Ishikawa (cell line): Measurements from ENCODE around the gene TMSB4Y.

Experiments used
- CEBPB ChIP-seq: IDR thresholded peaks from 2 replicates; pipeline ENCODE4 v1.6.1; 2012
- CREB1 ChIP-seq: IDR thresholded peaks from 2 replicates; pipeline ENCODE4 v1.6.1; 2012; ENCODE audit warnings: low read depth
- EGR1 ChIP-seq: IDR thresholded peaks from 2 replicates; pipeline ENCODE4 v1.6.1; 2012
- EP300 ChIP-seq: IDR thresholded peaks from 2 replicates; pipeline ENCODE4 v1.6.1; 2012; ENCODE audit warnings: borderline replicate concordance
- FOXM1 ChIP-seq: IDR thresholded peaks from 2 replicates; pipeline ENCODE4 v1.6.1; 2012; ENCODE audit warnings: low read depth, borderline replicate concordance
- MAX ChIP-seq: IDR thresholded peaks from 2 replicates; pipeline ENCODE4 v1.6.1; 2012
- NFIC ChIP-seq: IDR thresholded peaks from 2 replicates; pipeline ENCODE4 v1.6.1; 2012
- RAD21 ChIP-seq: IDR thresholded peaks from 2 replicates; pipeline ENCODE4 v1.6.1; 2012; ENCODE audit warnings: low read depth
- REST ChIP-seq: IDR thresholded peaks from 2 replicates; pipeline ENCODE4 v1.6.1; 2012; ENCODE audit warnings: low read depth, mild to moderate bottlenecking
- TAF1 ChIP-seq: IDR thresholded peaks from 2 replicates; pipeline ENCODE4 v1.6.1; 2012; ENCODE audit warnings: low read depth, mild to moderate bottlenecking
- TCF12 ChIP-seq: IDR thresholded peaks from 2 replicates; pipeline ENCODE4 v1.6.1; 2012; ENCODE audit warnings: low read depth
- TEAD4 ChIP-seq: IDR thresholded peaks from 2 replicates; pipeline ENCODE4 v1.6.1; 2012
- USF1 ChIP-seq: IDR thresholded peaks from 2 replicates; pipeline ENCODE4 v1.6.1; 2012
- YY1 ChIP-seq: IDR thresholded peaks from 2 replicates; pipeline ENCODE4 v1.6.1; 2012; ENCODE audit warnings: low read depth
- ZBTB7A ChIP-seq: IDR thresholded peaks from 2 replicates; pipeline ENCODE4 v1.6.1; 2012; ENCODE audit warnings: low read depth

TMSB4Y gene

GRCh38 chrY:13703568-13703968 is at the start of gene TMSB4Y:
Gene TMSB4Y, plus strand, starts transcription at chrY:13703899.
- TF ChIP-seq MAX, result no peak
- no peak for TF ChIP-seq YY1
- no peak for TF ChIP-seq EGR1
- TF ChIP-seq CREB1, result no peak
- no peak for TF ChIP-seq REST
- no peak for TF ChIP-seq TCF12
- TF ChIP-seq RAD21, result no peak
- no peak for TF ChIP-seq ZBTB7A
- no peak for TF ChIP-seq TEAD4
- no peak for TF ChIP-seq FOXM1
- TF ChIP-seq USF1, result no peak
- no peak for TF ChIP-seq EP300
- no peak for TF ChIP-seq CEBPB
- TF ChIP-seq NFIC, result no peak
- no peak for TF ChIP-seq TAF1

GRCh38 chrY:13664162-13664561 is 39.5 kb upstream of the TMSB4Y start:
- TF ChIP-seq EP300 (no peak), CREB1 (no peak), YY1 (no peak), REST (no peak), TEAD4 (no peak), RAD21 (no peak), USF1 (no peak), NFIC (no peak), TCF12 (no peak), ZBTB7A (no peak)

GRCh38 chrY:13671122-13671521 is 32.6 kb upstream of the TMSB4Y start:
- no peak for TF ChIP-seq USF1
- TF ChIP-seq CREB1, result no peak
- no peak for TF ChIP-seq CEBPB
- TF ChIP-seq EGR1, result no peak
- TF ChIP-seq TEAD4, result no peak
- TF ChIP-seq REST, result no peak
- TF ChIP-seq FOXM1, result no peak
- no peak for TF ChIP-seq YY1
- no peak for TF ChIP-seq TCF12
- no peak for TF ChIP-seq EP300
- no peak for TF ChIP-seq ZBTB7A
- TF ChIP-seq NFIC, result no peak

- TF ChIP-seq YY1 (no peak), CREB1 (no peak), REST (no peak), NFIC (no peak), TEAD4 (no peak), RAD21 (no peak), USF1 (no peak), FOXM1 (no peak), ZBTB7A (no peak), TAF1 (no peak), EP300 (no peak), TCF12 (no peak), MAX (no peak), EGR1 (no peak), CEBPB (no peak)
Measured at GRCh38 chrY:13702276-13702675, 1.4 kb upstream of the TMSB4Y start.
